ENCODE data around the gene CTPS2.

Gene CTPS2

DNA sequence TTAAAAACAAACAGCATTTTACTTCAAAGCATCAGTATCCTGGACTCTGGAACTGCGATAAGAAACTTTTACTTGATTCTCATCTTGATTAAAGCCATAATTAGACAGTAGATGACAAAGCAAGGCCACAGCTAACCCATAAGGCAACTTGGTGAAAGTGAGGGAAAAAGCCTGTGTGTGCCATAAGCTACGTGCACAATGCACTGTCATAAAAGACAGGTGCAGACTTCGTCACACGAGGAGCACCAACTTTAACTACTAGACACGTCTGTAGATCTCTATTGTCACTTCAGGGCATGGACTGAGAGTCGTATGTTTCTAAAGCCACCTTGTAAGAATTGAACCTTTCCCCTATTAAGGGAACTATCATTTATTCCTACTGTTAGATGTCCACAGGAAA is 13.1 kb downstream of the CTPS2 start:
- no peak for TF ChIP-seq TAF1 (IDR thresholded peaks at IDR 0.05; ENCODE audit: borderline replicate concordance, insufficient read depth, low read length)
- no peak for TF ChIP-seq FOXP2 (optimal IDR thresholded peaks at IDR 0.05; ENCODE audit: borderline replicate concordance, extremely low read depth, extremely low read length, insufficient read depth)
- no peak for TF ChIP-seq POLR2AphosphoS5 (IDR thresholded peaks at IDR 0.05; ENCODE audit: low read depth, low read length)
- TF ChIP-seq, protein P1, sequence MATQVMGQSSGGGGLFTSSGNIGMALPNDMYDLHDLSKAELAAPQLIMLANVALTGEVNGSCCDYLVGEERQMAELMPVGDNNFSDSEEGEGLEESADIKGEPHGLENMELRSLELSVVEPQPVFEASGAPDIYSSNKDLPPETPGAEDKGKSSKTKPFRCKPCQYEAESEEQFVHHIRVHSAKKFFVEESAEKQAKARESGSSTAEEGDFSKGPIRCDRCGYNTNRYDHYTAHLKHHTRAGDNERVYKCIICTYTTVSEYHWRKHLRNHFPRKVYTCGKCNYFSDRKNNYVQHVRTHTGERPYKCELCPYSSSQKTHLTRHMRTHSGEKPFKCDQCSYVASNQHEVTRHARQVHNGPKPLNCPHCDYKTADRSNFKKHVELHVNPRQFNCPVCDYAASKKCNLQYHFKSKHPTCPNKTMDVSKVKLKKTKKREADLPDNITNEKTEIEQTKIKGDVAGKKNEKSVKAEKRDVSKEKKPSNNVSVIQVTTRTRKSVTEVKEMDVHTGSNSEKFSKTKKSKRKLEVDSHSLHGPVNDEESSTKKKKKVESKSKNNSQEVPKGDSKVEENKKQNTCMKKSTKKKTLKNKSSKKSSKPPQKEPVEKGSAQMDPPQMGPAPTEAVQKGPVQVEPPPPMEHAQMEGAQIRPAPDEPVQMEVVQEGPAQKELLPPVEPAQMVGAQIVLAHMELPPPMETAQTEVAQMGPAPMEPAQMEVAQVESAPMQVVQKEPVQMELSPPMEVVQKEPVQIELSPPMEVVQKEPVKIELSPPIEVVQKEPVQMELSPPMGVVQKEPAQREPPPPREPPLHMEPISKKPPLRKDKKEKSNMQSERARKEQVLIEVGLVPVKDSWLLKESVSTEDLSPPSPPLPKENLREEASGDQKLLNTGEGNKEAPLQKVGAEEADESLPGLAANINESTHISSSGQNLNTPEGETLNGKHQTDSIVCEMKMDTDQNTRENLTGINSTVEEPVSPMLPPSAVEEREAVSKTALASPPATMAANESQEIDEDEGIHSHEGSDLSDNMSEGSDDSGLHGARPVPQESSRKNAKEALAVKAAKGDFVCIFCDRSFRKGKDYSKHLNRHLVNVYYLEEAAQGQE (IDR thresholded peaks at IDR 0.05; ENCODE audit: insufficient read depth in 1 of 2, low read depth in 2 of 2, low read length in 2 of 2), result no peak
- no peak for TF ChIP-seq SIN3A (IDR thresholded peaks at IDR 0.05; ENCODE audit: borderline replicate concordance, insufficient read depth, low read length)

DNA sequence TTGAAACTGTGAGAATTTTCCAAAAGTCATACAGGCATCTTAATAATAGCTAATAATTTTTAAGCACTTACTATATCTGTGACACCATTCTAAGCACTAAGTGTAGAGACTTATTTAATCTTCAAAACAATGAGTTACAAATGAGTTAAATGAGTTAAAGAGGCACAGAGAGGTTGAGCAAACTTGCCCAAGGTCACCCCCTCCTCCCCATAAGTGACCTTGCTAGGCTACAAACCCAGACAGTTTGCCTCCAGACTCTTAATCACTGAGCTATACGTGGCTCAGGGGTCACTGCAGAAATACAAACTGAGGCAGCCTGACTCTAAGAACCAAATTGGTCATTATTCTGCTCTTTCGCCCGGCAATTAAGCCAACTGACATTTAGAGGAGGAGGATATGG is 15.5 kb downstream of the CTPS2 start:
- TF ChIP-seq, protein P1 (IDR thresholded peaks at IDR 0.05; ENCODE audit: insufficient read depth in 1 of 2, low read depth in 2 of 2, low read length in 2 of 2), result no peak
- TF ChIP-seq SIN3A (IDR thresholded peaks at IDR 0.05; ENCODE audit: borderline replicate concordance, insufficient read depth, low read length), result no peak
- TF ChIP-seq FOXP2 (optimal IDR thresholded peaks at IDR 0.05; ENCODE audit: borderline replicate concordance, extremely low read depth, extremely low read length, insufficient read depth), result no peak
- no peak for TF ChIP-seq POLR2AphosphoS5 (IDR thresholded peaks at IDR 0.05; ENCODE audit: low read depth, low read length)
- no peak for TF ChIP-seq TAF1 (IDR thresholded peaks at IDR 0.05; ENCODE audit: borderline replicate concordance, insufficient read depth, low read length)

DNA sequence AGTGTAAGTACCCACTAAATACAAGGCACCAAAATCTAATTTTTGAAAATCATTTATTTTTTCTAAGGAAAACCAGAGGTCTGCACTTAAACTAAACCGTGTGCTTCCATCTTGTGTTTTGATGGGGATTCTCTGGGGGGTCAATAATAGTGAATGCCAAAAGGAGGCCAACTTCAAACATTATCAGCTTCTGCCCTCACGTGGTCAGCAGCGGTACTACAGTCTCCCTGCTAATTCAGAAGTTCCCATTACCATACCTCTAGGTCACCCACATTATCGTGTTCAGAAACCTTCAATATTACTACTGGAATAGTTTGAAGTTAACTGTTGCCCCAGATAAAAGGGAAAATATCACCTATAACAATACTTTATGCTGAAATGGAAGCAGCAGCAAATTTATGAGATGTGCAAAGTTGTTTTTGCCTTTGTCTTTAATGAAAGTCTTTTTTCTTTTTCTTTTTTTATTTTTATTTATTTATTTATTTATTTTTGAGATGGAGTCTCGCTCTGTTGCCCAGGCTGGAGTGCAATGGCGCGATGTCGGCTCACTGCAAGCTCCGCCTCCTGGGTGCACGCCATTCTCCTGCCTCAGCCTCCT is 17.3 kb downstream of the CTPS2 start:
- TF ChIP-seq TAF1 (IDR thresholded peaks at IDR 0.05; ENCODE audit: borderline replicate concordance, insufficient read depth, low read length) (no peak), SIN3A (IDR thresholded peaks at IDR 0.05; ENCODE audit: borderline replicate concordance, insufficient read depth, low read length) (no peak), FOXP2 (optimal IDR thresholded peaks at IDR 0.05; ENCODE audit: borderline replicate concordance, extremely low read depth, extremely low read length, insufficient read depth) (no peak), POLR2AphosphoS5 (IDR thresholded peaks at IDR 0.05; ENCODE audit: low read depth, low read length) (no peak)
- TF ChIP-seq, protein P1 (IDR thresholded peaks at IDR 0.05; ENCODE audit: insufficient read depth in 1 of 2, low read depth in 2 of 2, low read length in 2 of 2), result no peak

DNA sequence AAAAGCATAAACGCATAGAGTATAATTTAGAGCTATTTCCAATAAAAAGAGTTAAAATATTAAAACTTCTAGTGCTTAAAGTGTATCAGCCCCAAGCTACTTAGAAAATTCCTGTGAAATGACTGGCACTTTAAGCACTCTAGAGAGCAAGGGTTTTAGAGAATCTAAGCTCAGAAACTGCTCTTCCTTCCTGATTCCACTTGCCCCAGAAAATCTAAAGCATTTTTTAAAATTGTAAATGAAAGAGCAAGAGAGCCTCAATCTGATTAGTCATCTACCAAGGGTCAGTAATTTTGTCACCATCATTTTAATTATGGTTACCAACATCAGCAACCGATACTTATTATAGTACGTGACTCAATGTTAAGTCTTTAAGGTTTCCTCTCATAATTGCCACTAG is 25.0 kb downstream of the CTPS2 start:
- TF ChIP-seq, protein P1 (IDR thresholded peaks at IDR 0.05; ENCODE audit: insufficient read depth in 1 of 2, low read depth in 2 of 2, low read length in 2 of 2), result no peak
- TF ChIP-seq POLR2AphosphoS5 (IDR thresholded peaks at IDR 0.05; ENCODE audit: low read depth, low read length) (no peak), SIN3A (IDR thresholded peaks at IDR 0.05; ENCODE audit: borderline replicate concordance, insufficient read depth, low read length) (no peak), FOXP2 (optimal IDR thresholded peaks at IDR 0.05; ENCODE audit: borderline replicate concordance, extremely low read depth, extremely low read length, insufficient read depth) (no peak), TAF1 (IDR thresholded peaks at IDR 0.05; ENCODE audit: borderline replicate concordance, insufficient read depth, low read length) (no peak)

Measured in PFSK-1 (cell line).